Lower leg skin (tissue), 4 donors: Measurements from ENCODE around the gene EI24. TPM values are rescaled to one million over a fixed set of nuclear protein-coding genes. Genes with fewer than 3 reads are reported as not detected.

Experiments used
- DNase-seq, 2 donors: peaks; one replicate each; pipeline ENCODE4 v3.0.0-alpha.2; 2019; ENCODE audit warnings: low spot score in 2 of 2
- H3K4me3 ChIP-seq: fragments of 200-600 bp; sonication (generic); 2 replicates; pipeline ENCODE4 v1.5.1; 2017; ENCODE audit warnings: mild to moderate bottlenecking, low read depth; ENCODE audit not compliant: poor library complexity, severe bottlenecking
- CTCF ChIP-seq, 3 donors: fragments of 450-650 bp; IDR thresholded peaks; one replicate each; pipeline ENCODE4 v1.5.1; 2016; ENCODE audit warnings: antibody characterized with exemption in 3 of 3, mild to moderate bottlenecking in 3 of 3, moderate library complexity in 2 of 3
- POLR2A ChIP-seq, 2 donors: fragments of 450-650 bp; IDR thresholded peaks; one replicate each; pipeline ENCODE4 v1.6.1; 2016 to 2017; ENCODE audit warnings: antibody characterized with exemption in 2 of 2, mild to moderate bottlenecking in 1 of 2, moderate library complexity in 1 of 2
- WGBS, 2 donors: methylation state at CpG; one replicate each; pipeline ENCODE4 v1.1.5; 2018; 5-methylcytosine and 5-hydroxymethylcytosine counted together
- intact Hi-C: fragments of 100-400 bp; cut with DNase I; formaldehyde crosslinking; loops from one replicate; pipeline ENCODE4 v1.15.0; 2023; ENCODE audit warnings: low total_unique reads
- total RNA-seq, 4 donors: library from RNA; depleted of rRNA; stranded (reverse); fragments of >200 nt; gene quantifications; one replicate each; pipeline ENCODE4 v1.1.0, GENCODE V29; 2016

Gene EI24
- total RNA-seq, 4 donors from 2014 or later: 66.4 to 99.5 (median 90.6) TPM

- H3K4me3 ChIP-seq: no peak overlapping the region
- TF ChIP-seq CTCF (IDR thresholded peaks at IDR 0.05): no peak
- TF ChIP-seq POLR2A (IDR thresholded peaks at IDR 0.05): no peak
- no peak for DNase-seq
- intact Hi-C loops: no loop called here
These were observed 36.1 kb downstream of the EI24 start for GRCh38 chr11:125605417-125605816.

- WGBS, 2 donors: 83 to 87% methylated on average over 7 of the region's 7 CpGs
- intact Hi-C loops: no loop called here
- TF ChIP-seq CTCF (IDR thresholded peaks at IDR 0.05) (no peak), POLR2A (IDR thresholded peaks at IDR 0.05) (no peak)
- no peak for DNase-seq
- H3K4me3 ChIP-seq: no peak overlapping the region
These were observed 40.3 kb downstream of the EI24 start for GRCh38 chr11:125609545-125609944.

GRCh38 chr11:125618383-125618782 lies 49.1 kb downstream of the EI24 start:
- TF ChIP-seq CTCF (IDR thresholded peaks at IDR 0.05): no peak
- TF ChIP-seq POLR2A (IDR thresholded peaks at IDR 0.05): no peak
- no peak overlapping the region for H3K4me3 ChIP-seq
- intact Hi-C loops: no loop called here
- 71 to 81% methylated on average over 4 of the region's 4 CpGs for WGBS, 2 donors
- DNase-seq: no peak

GRCh38 chr11:125621995-125622394 lies 52.7 kb downstream of the EI24 start:
- TF ChIP-seq POLR2A (IDR thresholded peaks at IDR 0.05): no peak
- TF ChIP-seq CTCF (IDR thresholded peaks at IDR 0.05): no peak
- intact Hi-C loops: no loop called here
- WGBS, 2 donors: 74 to 79% methylated on average over 2 of the region's 2 CpGs
- H3K4me3 ChIP-seq: no peak overlapping the region
- no peak for DNase-seq

GRCh38 chr11:125623064-125623463 lies 53.8 kb downstream of the EI24 start:
- H3K4me3 ChIP-seq: no peak overlapping the region
- no peak for DNase-seq
- WGBS, 2 donors: 65 to 95% methylated on average over 1 of the region's 1 CpG
- intact Hi-C loops: no loop called here
- no peak for TF ChIP-seq POLR2A (IDR thresholded peaks at IDR 0.05)
- no peak for TF ChIP-seq CTCF (IDR thresholded peaks at IDR 0.05)

- TF ChIP-seq CTCF (IDR thresholded peaks at IDR 0.05) (no peak), POLR2A (IDR thresholded peaks at IDR 0.05) (no peak)
- DNase-seq: no peak
- intact Hi-C loops: no loop called here
- WGBS, 2 donors: 54 to 56% methylated on average over 9 of the region's 9 CpGs
- peak within 1 kb of the TSS; percentile 63 for H3K4me3 ChIP-seq
These were observed 55.5 kb downstream of the EI24 start, which contains the start of gene CHEK1 for GRCh38 chr11:125624756-125625213. Gene CHEK1, plus strand, starts transcription at chr11:125625163. Its CDS starts 1,606 bp downstream, at chr11:125626769.
